ENCODE data around the gene SSU72.

SSU72 gene

DNA sequence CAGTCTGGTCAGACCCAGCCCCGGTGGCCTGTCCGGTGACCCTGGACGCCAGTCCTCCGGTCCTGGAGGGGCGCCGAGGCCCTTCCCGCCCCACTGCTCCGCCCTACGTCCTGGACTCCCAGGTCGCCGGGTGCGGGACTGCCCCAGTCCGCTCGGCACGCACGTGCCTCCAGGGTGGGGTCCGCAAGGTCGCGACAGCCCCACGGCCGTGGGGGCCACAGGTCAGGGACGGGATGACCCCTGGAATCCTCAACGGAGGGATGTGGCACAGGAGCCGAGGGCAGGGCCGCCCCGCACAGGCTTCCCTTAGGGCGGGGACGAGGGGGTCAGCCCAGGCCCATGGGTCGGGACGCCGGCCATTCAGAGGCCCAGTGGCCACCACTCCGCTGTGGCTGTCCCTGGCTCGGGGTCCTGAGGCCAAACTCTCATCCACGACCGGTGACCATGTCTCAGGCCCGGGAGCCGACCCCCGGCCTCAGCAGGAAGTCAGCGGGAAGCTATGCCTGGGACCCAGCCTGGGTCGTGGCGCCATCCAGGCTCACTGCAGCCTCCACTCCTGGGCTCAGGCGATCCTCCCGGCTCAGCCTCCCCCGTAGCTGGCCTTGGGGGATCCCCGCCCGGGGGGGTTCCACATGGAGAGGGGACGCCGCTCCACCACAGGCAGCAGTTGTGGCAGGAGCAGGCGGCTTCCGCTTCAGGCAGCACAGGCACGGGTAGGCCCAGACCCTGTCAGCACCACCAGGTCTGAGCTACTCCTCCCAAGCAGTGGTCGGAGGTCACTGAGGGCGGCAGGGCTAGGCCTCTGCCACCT, 33.6 kb downstream of the SSU72 start:
- no peak for TF ChIP-seq GATA2 (IDR thresholded peaks at IDR 0.05; ENCODE audit: low read depth, low read length)
- TF ChIP-seq GATA3 (IDR thresholded peaks at IDR 0.05; ENCODE audit: low read depth, low read length) = no peak

DNA sequence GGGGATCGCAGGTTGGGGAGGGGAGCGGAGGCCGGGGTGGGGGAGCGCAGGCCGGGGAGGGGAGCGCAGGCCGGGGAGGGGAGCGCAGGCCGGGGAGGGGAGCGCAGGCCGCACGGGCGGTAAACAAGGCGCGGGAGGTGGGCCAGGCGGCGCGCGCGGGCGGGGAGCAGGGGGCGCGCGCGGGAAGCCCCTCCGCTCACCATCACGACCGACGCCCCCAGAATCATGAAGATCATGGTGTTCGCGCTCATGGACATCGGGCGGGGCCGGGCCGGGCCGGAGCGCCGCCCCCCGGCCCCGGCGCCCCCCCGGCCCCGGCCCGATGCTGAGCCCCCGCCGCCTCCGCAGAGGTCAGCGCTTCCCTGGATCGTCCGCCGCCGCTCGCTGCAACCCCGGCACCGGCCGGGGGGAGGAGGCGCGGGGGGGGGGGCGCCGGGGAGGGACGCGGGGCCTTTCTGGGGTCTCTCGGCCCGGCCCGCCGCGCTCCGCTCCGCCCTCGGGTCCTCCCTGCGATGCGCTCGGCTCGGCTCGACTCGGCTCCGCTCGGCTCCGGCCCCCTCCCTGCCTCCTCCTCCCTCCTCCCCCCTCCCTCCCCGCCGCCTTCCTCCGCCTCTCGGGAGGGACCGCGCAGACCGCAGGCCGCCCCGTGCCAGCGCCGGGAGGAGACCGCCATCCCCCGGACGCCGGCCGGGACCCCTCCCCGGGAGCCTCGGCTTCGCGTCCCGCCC, 34.4 kb downstream of the SSU72 start, which contains the start of gene TMEM240:
Gene TMEM240 (minus strand): TSS at position 535 of the 728 bp plus-strand sequence. CDS start 278 bp downstream, at position 257.
- TF ChIP-seq GATA3 (IDR thresholded peaks at IDR 0.05; ENCODE audit: low read depth, low read length) (no peak), GATA2 (IDR thresholded peaks at IDR 0.05; ENCODE audit: low read depth, low read length) (no peak)

- TF ChIP-seq GATA2 (IDR thresholded peaks at IDR 0.05; ENCODE audit: low read depth, low read length) = no peak
- no peak for TF ChIP-seq GATA3 (IDR thresholded peaks at IDR 0.05; ENCODE audit: low read depth, low read length)
Observed at GRCh38 chr1:1539310-1540089, 35.2 kb downstream of the SSU72 start.

- no peak for TF ChIP-seq GATA2 (IDR thresholded peaks at IDR 0.05; ENCODE audit: low read depth, low read length)
- TF ChIP-seq GATA3 (IDR thresholded peaks at IDR 0.05; ENCODE audit: low read depth, low read length) = no peak
Observed at GRCh38 chr1:1538989-1539309, 35.7 kb downstream of the SSU72 start.

DNA sequence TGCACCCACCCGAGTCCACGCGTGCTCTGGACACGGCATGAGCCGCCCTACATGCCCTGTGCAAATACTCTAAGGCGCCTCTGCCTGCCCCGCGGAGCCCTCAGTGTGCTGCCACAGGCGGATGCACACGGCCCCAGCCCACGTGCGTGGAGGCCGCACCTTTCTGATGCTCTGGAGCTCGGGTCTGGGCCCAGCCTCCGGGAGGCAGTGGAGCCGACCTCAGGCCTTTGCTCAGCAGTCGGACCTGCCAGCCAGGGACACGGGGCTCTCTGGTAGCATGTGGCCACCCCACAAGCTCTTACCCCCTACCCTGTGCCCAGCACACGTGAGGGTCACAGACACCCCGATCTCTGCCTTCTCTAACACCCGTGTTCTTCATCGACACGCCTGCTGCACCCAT, 36.3 kb downstream of the SSU72 start:
- TF ChIP-seq GATA3 (IDR thresholded peaks at IDR 0.05; ENCODE audit: low read depth, low read length) (no peak), GATA2 (IDR thresholded peaks at IDR 0.05; ENCODE audit: low read depth, low read length) (no peak)

- TF ChIP-seq GATA3 (IDR thresholded peaks at IDR 0.05; ENCODE audit: low read depth, low read length) (no peak), GATA2 (IDR thresholded peaks at IDR 0.05; ENCODE audit: low read depth, low read length) (no peak)
Observed at GRCh38 chr1:1537626-1538250, 36.9 kb downstream of the SSU72 start.

GRCh38 chr1:1536938-1537546, 37.6 kb downstream of the SSU72 start:
- TF ChIP-seq GATA3 (IDR thresholded peaks at IDR 0.05; ENCODE audit: low read depth, low read length) (no peak), GATA2 (IDR thresholded peaks at IDR 0.05; ENCODE audit: low read depth, low read length) (no peak)

DNA sequence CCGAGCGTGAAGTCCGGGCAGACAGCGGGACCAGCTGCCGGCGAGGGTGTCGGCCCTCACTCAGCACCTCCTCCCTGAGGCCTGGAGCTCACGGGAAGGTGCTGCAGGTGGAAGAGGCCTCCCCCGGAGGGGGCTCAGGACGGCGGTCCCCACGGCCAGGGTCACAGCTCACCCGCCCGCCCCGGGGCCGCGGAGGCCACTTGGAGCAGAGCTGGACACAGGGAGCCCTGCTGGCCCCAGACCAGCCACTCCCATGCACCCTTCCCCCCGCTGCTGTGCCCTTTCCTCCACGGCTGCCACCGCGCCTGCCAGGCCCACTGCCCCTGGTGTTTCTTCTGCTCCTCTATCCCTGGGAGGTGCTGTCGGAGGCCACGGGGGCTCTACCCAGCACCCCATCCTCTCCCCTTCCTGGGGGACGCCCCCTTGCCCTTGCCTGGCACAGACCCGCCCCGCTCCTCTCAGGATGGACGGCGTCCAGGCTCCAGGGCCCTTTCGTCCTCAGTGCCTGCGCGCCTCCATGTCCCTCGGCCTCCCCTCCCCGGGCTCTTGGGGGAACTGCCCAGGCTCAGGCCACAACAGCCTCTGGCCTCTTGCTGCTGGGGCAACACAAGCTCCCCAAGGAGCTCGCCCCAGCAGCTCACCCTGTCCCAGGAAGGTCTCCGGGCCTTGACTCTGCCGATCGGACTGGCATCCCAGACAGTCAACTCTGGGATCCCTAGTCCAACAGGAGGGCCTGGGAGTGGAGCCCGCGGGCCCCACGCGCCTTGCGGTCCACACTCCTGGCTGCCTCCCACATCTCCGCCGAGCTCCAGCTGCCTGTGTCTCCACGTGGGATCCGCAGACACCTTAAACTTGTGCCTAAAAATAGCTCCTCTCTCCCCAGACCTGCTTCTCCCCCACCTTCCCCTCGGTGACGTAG, 38.4 kb downstream of the SSU72 start:
- no peak for TF ChIP-seq GATA3 (IDR thresholded peaks at IDR 0.05; ENCODE audit: low read depth, low read length)
- TF ChIP-seq GATA2 (IDR thresholded peaks at IDR 0.05; ENCODE audit: low read depth, low read length) = no peak

- TF ChIP-seq GATA2 (IDR thresholded peaks at IDR 0.05; ENCODE audit: low read depth, low read length) (no peak), GATA3 (IDR thresholded peaks at IDR 0.05; ENCODE audit: low read depth, low read length) (no peak)
Observed at GRCh38 chr1:1535201-1536018, 39.3 kb downstream of the SSU72 start.

DNA sequence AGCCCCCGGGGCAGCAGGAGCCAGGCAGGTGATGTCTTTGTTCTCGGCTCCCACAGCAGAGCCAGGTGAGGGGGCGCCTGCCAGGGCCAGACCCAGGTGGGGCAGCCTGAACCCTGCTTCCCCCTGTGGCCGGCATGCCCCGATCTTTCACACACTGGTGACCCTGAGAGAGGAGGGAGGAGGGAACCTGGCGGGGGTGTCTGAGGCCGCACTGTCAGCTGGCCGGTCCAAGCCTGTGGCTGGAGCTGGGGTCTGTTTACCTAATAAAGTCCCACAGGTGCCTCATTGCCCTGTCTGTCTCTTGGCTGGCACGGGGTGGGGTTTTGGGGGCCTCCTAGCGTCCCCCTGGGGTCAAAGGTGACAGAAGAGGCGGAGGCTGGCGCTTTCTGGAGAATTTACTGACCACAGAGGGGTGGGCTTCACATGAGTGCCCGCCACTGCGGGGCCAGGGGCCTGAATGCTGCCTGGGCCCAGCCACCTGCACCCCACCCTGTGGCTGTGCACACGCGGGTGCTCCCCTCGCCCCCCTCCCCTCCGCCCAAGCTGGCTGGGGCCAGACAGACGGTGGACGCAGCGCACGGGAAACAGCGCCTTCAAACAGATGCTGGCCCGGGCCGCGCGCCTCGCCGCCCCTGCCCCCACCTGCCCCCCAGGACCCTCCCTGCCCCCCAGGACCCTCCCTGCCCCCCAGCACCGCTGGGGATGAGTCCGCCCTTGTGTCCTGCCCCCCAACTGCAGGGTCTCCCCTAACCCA, 40.1 kb downstream of the SSU72 start:
- TF ChIP-seq GATA3 (IDR thresholded peaks at IDR 0.05; ENCODE audit: low read depth, low read length) (no peak), GATA2 (IDR thresholded peaks at IDR 0.05; ENCODE audit: low read depth, low read length) (no peak)

- TF ChIP-seq GATA2 (IDR thresholded peaks at IDR 0.05; ENCODE audit: low read depth, low read length) = no peak
Observed at GRCh38 chr1:1531947-1532346, 42.7 kb downstream of the SSU72 start.

All from SH-SY5Y (cell line).